HG03025 (cell line): ENCODE results near the gene NTNG1.

Source experiments
- ATAC-seq: cut with Tn5 transposase; IDR thresholded peaks from one replicate; pipeline ENCODE4 v1.9.1; 2021; ENCODE audit warnings: mild to moderate bottlenecking, moderate library complexity; ENCODE audit not compliant: unreplicated experiment, low FRiP score

NTNG1 gene

GRCh38 chr1:107252271-107252670, 111.4 kb downstream of the NTNG1 start:
- no peak for ATAC-seq

- ATAC-seq = no peak
Observed at GRCh38 chr1:107254306-107254705, 113.5 kb downstream of the NTNG1 start.

- no peak for ATAC-seq
Observed at GRCh38 chr1:107255469-107255868, 114.6 kb downstream of the NTNG1 start.

- ATAC-seq = no peak
Observed at GRCh38 chr1:107262467-107263286, 121.8 kb downstream of the NTNG1 start.

- no peak for ATAC-seq
Observed at GRCh38 chr1:107263291-107263915, 122.6 kb downstream of the NTNG1 start.

GRCh38 chr1:107264007-107264406, 123.2 kb downstream of the NTNG1 start:
- ATAC-seq = no peak

GRCh38 chr1:107264561-107264960, 123.7 kb downstream of the NTNG1 start:
- no peak for ATAC-seq

- no peak for ATAC-seq
Observed at GRCh38 chr1:107267489-107267888, 126.7 kb downstream of the NTNG1 start.

- no peak for ATAC-seq
Observed at GRCh38 chr1:107272321-107272720, 131.5 kb downstream of the NTNG1 start.

GRCh38 chr1:107273515-107273914, 132.7 kb downstream of the NTNG1 start:
- no peak for ATAC-seq

- no peak for ATAC-seq
Observed at GRCh38 chr1:107274227-107274626, 133.4 kb downstream of the NTNG1 start.

GRCh38 chr1:107276247-107276646, 135.4 kb downstream of the NTNG1 start:
- ATAC-seq = no peak

- no peak for ATAC-seq
Observed at GRCh38 chr1:107277022-107277421, 136.2 kb downstream of the NTNG1 start.

- ATAC-seq = no peak
Observed at GRCh38 chr1:107286125-107286524, 145.3 kb downstream of the NTNG1 start.

GRCh38 chr1:107291987-107292386, 151.1 kb downstream of the NTNG1 start:
- no peak for ATAC-seq

GRCh38 chr1:107293901-107294613, 153.2 kb downstream of the NTNG1 start:
- no peak for ATAC-seq

- no peak for ATAC-seq
Observed at GRCh38 chr1:107294686-107295085, 153.8 kb downstream of the NTNG1 start.

- no peak for ATAC-seq
Observed at GRCh38 chr1:107297681-107298080, 156.8 kb downstream of the NTNG1 start.

- ATAC-seq = no peak
Observed at GRCh38 chr1:107298526-107298925, 157.7 kb downstream of the NTNG1 start.

GRCh38 chr1:107299521-107299920, 158.7 kb downstream of the NTNG1 start:
- ATAC-seq = no peak

GRCh38 chr1:107309962-107310361, 169.1 kb downstream of the NTNG1 start:
- ATAC-seq = no peak
